Pancreas (tissue), 10 donors: ENCODE results near the gene SLC6A8. TPM values are rescaled to one million over a fixed set of nuclear protein-coding genes. Genes with fewer than 3 reads are reported as not detected.

Experiments
- ATAC-seq, 4 donors: fragments of 200-7000 bp; cut with Tn5 transposase; one replicate each; pipeline versions ENCODE4 v1.8.0 to v1.9.1; 2020; ENCODE audit warnings: mild to moderate bottlenecking in 4 of 4, moderate library complexity in 4 of 4
- DNase-seq, 6 donors: peaks; one replicate each; pipeline ENCODE4 v3.0.0-alpha.2; 2020
- FAIRE-seq: peaks from 2 replicates; lab custom pipeline; 2012; peaks lifted over from hg19 to GRCh38; lab: Jason Lieb, UNC
- H3K27ac ChIP-seq, 4 donors: fragments of 200-600 bp; sonication (generic); 1 replicate in 3 of 4; 2 replicates in 1 of 4; pipeline versions ENCODE4 v1.5.0 to v1.8.0; 2020
- H3K27me3 ChIP-seq, 4 donors: fragments of 200-600 bp; one replicate each; pipeline ENCODE4 v1.8.0; 2021
- H3K36me3 ChIP-seq, 3 donors: fragments of 200-600 bp; sonication (generic) in 1 of 3; one replicate each; pipeline versions ENCODE4 v1.5.0 to v1.8.0; 2020 to 2021
- H3K4me1 ChIP-seq, 3 donors: fragments of 200-600 bp; one replicate each; pipeline ENCODE4 v1.8.0; 2021
- H3K4me3 ChIP-seq, 4 donors: fragments of 200-600 bp; sonication (generic) in 2 of 4; one replicate each; pipeline versions ENCODE4 v1.5.0 to v1.8.0; 2020 to 2021
- H3K9me3 ChIP-seq, 4 donors: fragments of 200-600 bp; one replicate each; pipeline ENCODE4 v1.8.0; 2021
- CTCF ChIP-seq, 4 donors: fragments of 200-600 bp; sonication (generic) in 3 of 4; IDR thresholded peaks; one replicate each; pipeline versions ENCODE4 v1.5.0 to v1.8.0; 2021; ENCODE audit warnings: antibody characterized with exemption in 4 of 4
- WGBS, 2 donors: extraction: QIAGEN DNeasy Blood & Tissue Kit; methylation state at CpG; one replicate each; pipeline ENCODE4 v1.1.7; 2013; 5-methylcytosine and 5-hydroxymethylcytosine counted together
- intact Hi-C, 3 donors: fragments of 100-400 bp; cut with DNase I; formaldehyde crosslinking; loops; one replicate each; pipeline versions ENCODE4 v1.11.1 to v1.14.2; 2022
- polyA plus RNA-seq, 2 donors: library from polyadenylated mRNA; stranded (reverse); fragments of 200-250 nt; gene quantifications; one replicate each; pipeline ENCODE4 v1.2.3, GENCODE V29; 2013
- total RNA-seq, 6 donors: library from RNA; stranded (reverse); fragmentation: NEBNext Ultra II Directional in 4 of 6; extraction: Animal tissue kit (Norgen Biotek cat#: 25700) in 4 of 6; gene quantifications; one replicate each; pipeline versions ENCODE4 v1.2.1 to v1.2.4, GENCODE V29; 2021 to 2023
- donor health status: healthy with polysubstance abuse.
- donor health status: DM: no; HTN: no; CAD: no; lungs with moderate emphysema.
- donor health status: DM: no; HTN: no; CAD: no.
- donor health status: control.
- donor health status: control.
- donor health status: Bipolar disorder and iron deficiency.
- donor health status: DM: yes; HTN: yes; CAD: no.
- donor health status: DM: no; HTN: no; CAD: no.
- donor health status: DM: no; HTN: no; CAD: no.
- donor health status: DM: yes; HTN: yes; CAD: no.

Gene SLC6A8
- total and polyA plus RNA-seq, 8 donors = 8.4 to 15.8 (median 12.1) TPM

- intact Hi-C loops = no loop called here
- FAIRE-seq = no peak
- TF ChIP-seq CTCF (IDR thresholded peaks at IDR 0.05) = no peak
Observed at GRCh38 chrX:153731117-153731844, 43.6 kb downstream of the SLC6A8 start.

GRCh38 chrX:153731845-153732215, 44.1 kb downstream of the SLC6A8 start:
- no peak for DNase-seq
- H3K27me3 ChIP-seq = no peaks in the 10 kb centered on the region
- TF ChIP-seq CTCF (IDR thresholded peaks at IDR 0.05) = no peak
- no peak overlapping the region for H3K4me3 ChIP-seq
- WGBS, 2 donors = 88 to 93% methylated on average over 3 of the region's 3 CpGs
- no peak overlapping the region for H3K27ac ChIP-seq
- ATAC-seq = no peak
- H3K36me3 ChIP-seq = no peaks in the 10 kb centered on the region
- H3K9me3 ChIP-seq = no peaks in the 10 kb centered on the region
- no peak for FAIRE-seq
- H3K4me1 ChIP-seq = peaks cover 0 to 9% (median 0%) of the 10 kb centered on the region in 3 donors
- intact Hi-C loops = no loop called here

More at GRCh38 chrX:153731117-153731844, 43.6 kb downstream of the SLC6A8 start:
- Histone ChIP-seq H3K4me3 (no peak overlapping the region), H3K9me3 (no peaks in the 10 kb centered on the region), H3K27ac (no peak overlapping the region), H3K4me1 (peaks cover 0 to 9% (median 0%) of the 10 kb centered on the region in 3 donors), H3K27me3 (no peaks in the 10 kb centered on the region), H3K36me3 (no peaks in the 10 kb centered on the region)
- no peak for DNase-seq
- 85 to 91% methylated on average over 6 of the region's 6 CpGs for WGBS, 2 donors
- no peak for ATAC-seq

GRCh38 chrX:153732401-153732800, 44.7 kb downstream of the SLC6A8 start:
- ATAC-seq = peak in 2 of 4 donors; percentile 9 to 22
- Histone ChIP-seq H3K4me1 (peaks cover 0 to 9% (median 0%) of the 10 kb centered on the region in 3 donors), H3K9me3 (no peaks in the 10 kb centered on the region), H3K27me3 (no peaks in the 10 kb centered on the region), H3K36me3 (no peaks in the 10 kb centered on the region), H3K4me3 (no peak overlapping the region), H3K27ac (no peak overlapping the region)
- DNase-seq = peak in 1 of 6 donors; percentile 46
- intact Hi-C loops = no loop called here
- 93 to 96% methylated on average over 14 of the region's 14 CpGs for WGBS, 2 donors
- no peak for TF ChIP-seq CTCF (IDR thresholded peaks at IDR 0.05)
- no peak for FAIRE-seq

- ATAC-seq (no peak), DNase-seq (peak in 1 of 6 donors; percentile 48), FAIRE-seq (no peak)
- Histone ChIP-seq H3K36me3 (no peaks in the 10 kb centered on the region), H3K27ac (no peak overlapping the region), H3K9me3 (no peaks in the 10 kb centered on the region), H3K4me1 (no peaks in the 10 kb centered on the region), H3K4me3 (no peak overlapping the region), H3K27me3 (no peaks in the 10 kb centered on the region)
- intact Hi-C loops = no loop called here
- no peak for TF ChIP-seq CTCF (IDR thresholded peaks at IDR 0.05)
- 76 to 87% methylated on average over 15 of the region's 15 CpGs for WGBS, 2 donors
Observed at GRCh38 chrX:153733651-153734240, 46.0 kb downstream of the SLC6A8 start.

- no peak for TF ChIP-seq CTCF (IDR thresholded peaks at IDR 0.05)
Observed at GRCh38 chrX:153734871-153735270, 47.1 kb downstream of the SLC6A8 start.

More at GRCh38 chrX:153734871-153735270, 47.1 kb downstream of the SLC6A8 start:
- Histone ChIP-seq H3K4me1 (no peaks in the 10 kb centered on the region), H3K36me3 (no peaks in the 10 kb centered on the region), H3K27me3 (no peaks in the 10 kb centered on the region), H3K9me3 (no peaks in the 10 kb centered on the region), H3K4me3 (no peak overlapping the region), H3K27ac (no peak overlapping the region)
- intact Hi-C loops = no loop called here
- ATAC-seq = no peak
- FAIRE-seq = no peak
- peak in 1 of 6 donors; percentile 4 for DNase-seq
- 61 to 87% methylated on average over 2 of the region's 2 CpGs for WGBS, 2 donors
